ENCODE data around the gene CIDEC. TPM values are rescaled to one million over a fixed set of nuclear protein-coding genes. Genes with fewer than 3 reads are reported as not detected.
"Not testable (repeated sequence)": the region's sequence is repeated elsewhere in the genome, so short reads cannot be mapped to it uniquely, and the experiment has no call there.

CIDEC gene
- total RNA-seq, 2 experiments from 2014 or later: not detected

- ChIA-PET CTCF (interaction anchor here (0.6 kb wide), 1 partner anchor 365 kb away, joined by 4 read pairs; no protein-coding TSS in a partner anchor), POLR2A (no interaction called here)
These were observed 7.4 kb upstream of the CIDEC start for GRCh38 chr3:9887480-9887879.

- ChIA-PET POLR2A (interaction anchor here (0.6 kb wide), 2 partner anchors 16 to 100 kb away, joined by 3 to 11 read pairs; partner anchors contain the start of gene EMC3), CTCF (no interaction called here)
These were observed 6.3 kb upstream of the CIDEC start for GRCh38 chr3:9886328-9886727.

GRCh38 chr3:9884555-9885165, 4.6 kb upstream of the CIDEC start:
- POLR2A ChIA-PET: interaction anchor here (0.5 kb wide), 1 partner anchor 39 kb away, joined by 6 read pairs; no protein-coding TSS in a partner anchor
- CTCF ChIA-PET: interaction anchor here (1.3 kb wide), 1 partner anchor 93 kb away, joined by 3 read pairs; no protein-coding TSS in a partner anchor

GRCh38 chr3:9883706-9884554, 3.9 kb upstream of the CIDEC start:
- POLR2A ChIA-PET: interaction anchor here (0.5 kb wide), 1 partner anchor 39 kb away, joined by 6 read pairs; no protein-coding TSS in a partner anchor
- CTCF ChIA-PET: interaction anchor here (0.7 to 1.3 kb wide), 3 partner anchors 13 to 93 kb away, joined by 3 to 7 read pairs (median 4); no protein-coding TSS in a partner anchor

- ChIA-PET POLR2A (no interaction called here), CTCF (interaction anchor here (1.0 kb wide), 1 partner anchor 51 kb away, joined by 3 read pairs; no protein-coding TSS in a partner anchor)
These were observed 1.4 kb upstream of the CIDEC start for GRCh38 chr3:9881441-9881840.

- CTCF ChIA-PET: interaction anchor here (0.6 to 0.9 kb wide), 2 partner anchors 34 to 471 kb away, joined by 3 to 4 read pairs; no protein-coding TSS in a partner anchor
These were observed 1.4 kb downstream of the CIDEC start for GRCh38 chr3:9878700-9879099.

GRCh38 chr3:9876991-9877390, 3.1 kb downstream of the CIDEC start:
- CTCF ChIA-PET: no interaction called here
- POLR2A ChIA-PET: no interaction called here

More at GRCh38 chr3:9878700-9879099, 1.4 kb downstream of the CIDEC start:
- POLR2A ChIA-PET: no interaction called here

- POLR2A ChIA-PET: interaction anchor here (0.7 kb wide), 1 partner anchor 33 kb away, joined by 10 read pairs; no protein-coding TSS in a partner anchor
- CTCF ChIA-PET: not testable (repeated sequence)
These were observed 3.8 kb downstream of the CIDEC start for GRCh38 chr3:9876255-9876654.

GRCh38 chr3:9875448-9875847, 4.6 kb downstream of the CIDEC start:
- ChIA-PET POLR2A (no interaction called here), CTCF (no interaction called here)

- CTCF ChIA-PET, POLR2A ChIA-PET: not testable (repeated sequence)
These were observed 8.0 kb downstream of the CIDEC start for GRCh38 chr3:9872067-9872466.

- POLR2A ChIA-PET: no interaction called here
- CTCF ChIA-PET: interaction anchor here (0.7 kb wide), 1 partner anchor 65 kb away, joined by 3 read pairs; no protein-coding TSS in a partner anchor
These were observed 9.1 kb downstream of the CIDEC start for GRCh38 chr3:9870978-9871377.

- CTCF ChIA-PET: no interaction called here
- POLR2A ChIA-PET: no interaction called here
These were observed 10.1 kb downstream of the CIDEC start for GRCh38 chr3:9869955-9870354.

- ChIA-PET CTCF (no interaction called here), POLR2A (interaction anchor here (1.1 kb wide), 1 partner anchor 57 kb away, joined by 6 read pairs; the partner anchor contains the start of gene TTLL3)
These were observed 12.9 kb downstream of the CIDEC start for GRCh38 chr3:9867106-9867505.

GRCh38 chr3:9866639-9867038, 13.4 kb downstream of the CIDEC start:
- ChIA-PET POLR2A (no interaction called here), CTCF (no interaction called here)

- POLR2A ChIA-PET: not testable (repeated sequence)
- CTCF ChIA-PET: interaction anchor here (0.7 kb wide), 1 partner anchor 478 kb away, joined by 3 read pairs; no protein-coding TSS in a partner anchor
These were observed 14.9 kb downstream of the CIDEC start for GRCh38 chr3:9865125-9865637.

- ChIA-PET POLR2A (no interaction called here), CTCF (no interaction called here)
These were observed 15.7 kb downstream of the CIDEC start for GRCh38 chr3:9864200-9864927.

- CTCF ChIA-PET: no interaction called here
- POLR2A ChIA-PET: no interaction called here
These were observed 16.8 kb downstream of the CIDEC start for GRCh38 chr3:9863058-9863772.

GRCh38 chr3:9862391-9863057, 17.5 kb downstream of the CIDEC start:
- ChIA-PET POLR2A (no interaction called here), CTCF (no interaction called here)

Data from activated CD8-positive, alpha-beta memory T cell treated with anti-CD3 and anti-CD28 coated beads for 36 hours (primary cell).